Measurements from ENCODE around the gene CD109. TPM values are rescaled to one million over a fixed set of nuclear protein-coding genes. Genes with fewer than 3 reads are reported as not detected.

CD109 gene
- 1.9 TPM for total RNA-seq

DNA sequence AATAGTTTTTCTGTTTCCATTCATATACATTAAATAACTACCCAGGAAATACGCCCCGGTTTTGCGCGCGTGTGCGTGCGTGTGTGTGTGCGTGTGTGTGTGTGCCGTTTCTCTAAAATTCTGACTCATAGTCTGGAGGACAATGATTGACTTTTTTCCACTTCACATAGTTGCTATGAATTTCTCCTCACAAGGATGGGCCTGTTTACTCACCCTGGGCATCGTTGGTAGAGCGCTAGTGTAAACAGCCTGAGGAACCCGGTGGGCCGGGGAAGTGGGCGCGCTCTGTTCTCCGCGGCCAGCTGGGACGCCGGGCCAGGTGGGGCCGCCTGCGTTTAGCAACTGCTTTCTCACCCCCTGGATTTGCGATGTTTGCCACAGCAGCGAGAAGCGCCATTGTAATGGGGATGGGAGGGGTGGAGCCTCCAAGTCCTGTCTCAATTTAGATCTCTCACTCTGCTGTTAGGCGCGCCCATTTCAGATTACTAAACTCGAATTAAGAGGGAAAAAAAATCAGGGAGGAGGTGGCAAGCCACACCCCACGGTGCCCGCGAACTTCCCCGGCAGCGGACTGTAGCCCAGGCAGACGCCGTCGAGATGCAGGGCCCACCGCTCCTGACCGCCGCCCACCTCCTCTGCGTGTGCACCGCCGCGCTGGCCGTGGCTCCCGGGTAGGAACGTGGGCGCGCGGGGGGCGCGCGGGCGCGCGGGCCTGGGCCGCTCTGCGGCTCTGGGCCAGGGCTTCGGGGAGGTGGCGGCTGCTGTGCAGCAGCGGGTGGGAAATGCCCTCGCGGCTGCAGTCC, at the start of gene CD109:
Gene CD109, plus strand, starts transcription at position 585 of the 803 bp plus-strand sequence. Its CDS starts 13 bp downstream, at position 598.

DNA sequence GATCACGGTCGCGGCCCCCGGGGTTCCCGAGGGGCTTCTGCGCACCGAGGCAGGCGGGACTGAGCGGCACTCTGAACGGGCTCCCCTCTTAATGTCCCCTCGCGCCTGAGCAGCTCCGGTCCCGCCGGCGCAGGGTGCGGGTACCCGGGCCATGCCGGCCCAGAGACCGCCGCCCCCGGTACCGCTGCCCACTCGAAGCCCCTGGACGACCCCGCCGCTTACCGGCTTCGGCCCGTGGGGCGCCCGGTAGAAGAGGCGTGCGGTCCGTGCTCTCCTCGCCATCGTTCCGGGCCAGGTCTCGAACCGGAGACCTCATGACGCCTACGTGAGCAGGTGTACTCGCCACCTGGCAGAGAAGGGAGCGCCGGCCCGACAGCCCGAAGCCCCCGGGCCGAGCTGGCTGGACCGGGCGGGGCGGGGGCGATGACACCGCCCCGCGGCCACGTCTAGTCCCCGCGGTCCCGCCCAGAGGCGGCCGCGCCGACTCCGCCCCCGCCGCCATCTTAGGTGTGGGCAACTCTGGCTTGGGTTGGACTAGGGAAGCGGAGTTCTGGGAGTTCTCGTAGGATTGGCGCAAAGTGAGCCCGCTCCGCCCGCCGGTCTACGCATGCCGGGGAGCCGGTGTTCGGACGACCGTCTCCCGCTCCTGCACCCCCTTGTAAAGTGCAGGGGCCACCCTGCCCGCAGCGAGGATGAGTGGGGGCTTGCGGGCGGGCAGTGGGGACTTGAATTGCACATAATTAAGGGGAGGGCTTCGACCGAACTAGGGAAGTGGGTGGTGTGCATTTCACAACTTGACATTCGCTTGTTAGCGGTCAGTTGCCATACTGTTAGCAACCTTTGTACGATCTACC, 42.2 kb upstream of the CD109 start, which contains the start of gene SLC17A5:
Gene SLC17A5, minus strand, starts transcription at position 422 of the 854 bp plus-strand sequence. Its CDS starts 106 bp downstream, at position 316.

Other genes with a start within 250 kb of the CD109 start
- gene CGAS, start 243.9 kb upstream of the CD109 start, total RNA-seq = 1.6 TPM
- 29.7 TPM for gene MTO1, start 234.5 kb upstream of the CD109 start, total RNA-seq
- gene EEF1A1, start 175.2 kb upstream of the CD109 start, total RNA-seq = 10,580 TPM
- 27.9 TPM for gene SLC17A5, start 42.2 kb upstream of the CD109 start, total RNA-seq